ENCODE results near the gene DKK3.

Gene DKK3

DNA sequence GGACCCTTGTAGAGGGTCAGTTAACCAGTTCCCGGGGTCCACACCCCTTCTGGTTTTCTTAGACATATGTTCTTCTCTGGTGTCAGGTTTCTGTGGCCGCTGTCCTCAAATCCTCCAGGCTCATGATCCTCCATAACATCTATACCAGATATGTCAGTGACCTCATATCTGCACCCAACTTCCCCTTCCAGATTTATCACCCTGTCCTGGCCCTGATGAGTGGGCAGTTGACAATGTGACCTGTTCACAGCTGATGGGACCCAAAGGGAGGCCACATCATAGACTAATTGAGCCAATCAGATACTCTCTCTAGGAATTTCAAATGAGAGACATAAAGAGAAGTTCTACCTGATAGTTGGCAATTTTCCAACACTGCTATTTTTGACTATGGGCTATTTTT, 5.1 kb downstream of the DKK3 start:
- no peak for DNase-seq

DNA sequence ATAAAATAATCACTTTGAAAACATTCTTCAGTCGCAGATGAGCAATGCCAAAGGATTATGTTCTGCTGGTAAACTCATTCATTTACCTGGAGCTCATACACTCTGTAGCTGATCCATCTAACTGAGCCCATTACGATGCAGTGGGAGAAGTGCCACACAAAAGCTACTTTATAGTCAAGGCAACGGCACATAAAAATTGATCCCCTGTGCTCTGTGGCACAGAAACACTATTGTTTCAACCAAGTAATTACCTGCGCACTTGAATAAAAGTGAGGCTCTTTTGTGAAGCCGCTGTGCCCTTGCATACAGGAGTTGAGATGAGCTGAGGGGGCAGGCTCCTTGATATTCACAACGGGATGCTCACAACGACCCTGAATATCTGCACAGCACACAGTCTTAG, 7.2 kb downstream of the DKK3 start:
- DNase-seq: no peak

DNA sequence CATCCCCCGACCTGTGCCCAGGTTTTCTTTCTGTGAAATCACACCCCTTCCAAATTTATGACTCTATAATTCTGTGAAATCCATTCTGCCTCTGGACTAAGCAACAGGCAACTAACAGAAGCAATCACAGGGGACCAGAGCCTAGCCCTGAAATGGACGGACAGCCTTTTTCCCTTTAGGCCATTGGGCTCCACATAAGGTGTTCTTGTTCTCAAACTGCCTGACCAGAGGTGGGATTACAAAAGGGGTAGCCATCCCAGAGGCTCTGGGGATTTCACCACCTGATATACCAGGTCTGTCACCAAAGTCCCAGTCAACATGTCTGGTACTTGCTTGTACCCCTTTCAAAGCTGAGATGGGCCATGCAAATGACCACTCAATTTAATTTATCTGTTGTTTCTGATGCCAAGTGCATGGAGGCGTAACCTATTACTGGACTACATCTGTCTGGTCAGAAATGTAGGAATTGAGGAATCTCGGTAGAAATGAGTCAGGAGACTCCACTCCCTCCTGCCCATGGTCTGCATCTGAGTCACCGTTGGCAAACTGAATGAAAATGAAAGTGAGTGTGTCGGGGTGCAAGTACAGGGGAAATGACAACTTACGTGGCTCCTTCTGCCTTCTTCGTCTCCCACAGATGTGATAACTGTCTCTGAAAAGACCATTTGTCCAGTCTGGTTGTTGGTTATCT, 10.2 kb downstream of the DKK3 start:
- no peak for DNase-seq

DNA sequence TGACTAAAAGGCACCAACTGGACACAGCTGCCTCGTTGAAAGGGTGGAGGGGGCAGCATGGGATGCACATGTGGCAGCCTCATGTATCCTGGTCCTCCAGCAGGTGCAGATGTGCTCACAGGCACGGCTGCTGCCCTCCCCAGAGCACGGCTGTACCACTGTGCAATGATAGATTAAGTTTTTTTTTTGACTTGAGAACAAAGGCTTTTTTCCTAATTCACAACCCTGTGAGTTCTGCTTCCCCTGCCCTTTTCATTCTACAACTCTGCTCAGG, 11.4 kb downstream of the DKK3 start:
- DNase-seq: no peak

DNA sequence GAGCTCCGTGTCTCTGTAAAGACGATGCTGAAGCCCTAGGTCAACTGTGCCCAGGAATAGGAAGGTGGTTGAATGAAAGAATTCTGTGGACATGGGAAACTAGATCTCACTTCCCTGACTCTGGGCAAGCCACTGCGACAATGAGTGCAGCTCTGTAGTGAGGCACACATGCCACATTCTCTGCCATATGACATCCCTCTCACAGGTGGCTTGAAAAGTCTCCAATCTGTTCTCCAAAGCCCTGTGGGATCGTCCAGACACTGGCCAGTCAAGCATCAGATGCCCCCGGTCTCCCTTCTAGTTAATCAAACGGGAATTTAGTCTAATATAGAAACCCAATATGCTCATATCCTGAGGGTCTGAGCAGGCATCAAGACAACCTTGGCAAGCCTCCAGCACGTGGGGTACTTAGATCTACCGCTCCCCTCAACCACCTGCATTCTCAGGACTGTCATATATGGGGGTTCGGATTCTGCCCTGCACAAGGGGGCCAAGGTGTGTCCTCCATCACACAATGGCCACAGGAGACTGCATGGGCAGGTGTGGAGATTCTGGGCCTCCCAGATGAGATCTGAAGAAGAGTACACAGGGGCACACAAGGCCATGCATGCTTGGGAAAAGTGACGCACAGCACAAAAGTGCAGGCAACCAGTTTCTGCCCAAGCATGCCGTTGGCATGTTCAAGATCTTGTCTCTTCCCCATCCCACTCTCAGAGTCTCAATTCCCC, 11.9 kb downstream of the DKK3 start:
- no peak for DNase-seq

DNA sequence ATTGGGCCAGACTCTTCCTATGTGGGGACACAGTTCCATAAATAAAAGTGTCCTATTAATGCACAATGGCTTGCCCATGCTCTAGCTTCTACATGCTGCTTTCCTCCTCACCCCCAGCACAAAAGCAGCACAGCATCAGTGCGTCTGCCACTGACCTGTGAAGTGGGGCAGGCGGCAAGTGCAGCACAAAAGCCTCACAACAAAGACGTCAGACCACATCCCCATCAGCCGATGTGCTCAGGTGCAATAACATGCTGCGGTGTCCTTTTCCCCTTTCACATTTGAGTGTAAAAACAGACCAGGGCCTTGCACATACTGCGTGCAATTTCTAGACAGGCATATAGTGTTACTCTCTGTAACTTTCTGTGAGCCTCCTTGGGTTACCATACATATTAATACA, 12.8 kb downstream of the DKK3 start:
- DNase-seq: no peak

DNA sequence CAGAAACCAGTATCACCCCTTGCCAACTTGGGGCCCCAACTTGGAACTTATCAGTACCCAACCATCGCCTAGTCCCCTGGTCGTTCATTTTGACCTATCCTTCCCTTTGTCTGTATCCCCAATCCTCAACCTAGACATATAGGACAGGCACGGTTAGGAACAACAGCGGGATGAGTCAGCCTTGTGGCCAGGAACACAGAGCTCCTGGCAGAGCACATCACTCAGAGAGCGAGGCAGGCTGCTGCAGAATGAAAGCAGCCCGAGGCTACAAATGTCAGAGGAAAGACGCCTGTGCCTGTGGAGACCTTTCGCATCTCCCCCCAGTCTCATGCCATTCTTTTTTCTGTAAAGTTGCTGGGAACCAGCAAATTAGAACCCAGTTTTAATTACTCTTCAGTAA, 14.6 kb downstream of the DKK3 start:
- DNase-seq: no peak

DNA sequence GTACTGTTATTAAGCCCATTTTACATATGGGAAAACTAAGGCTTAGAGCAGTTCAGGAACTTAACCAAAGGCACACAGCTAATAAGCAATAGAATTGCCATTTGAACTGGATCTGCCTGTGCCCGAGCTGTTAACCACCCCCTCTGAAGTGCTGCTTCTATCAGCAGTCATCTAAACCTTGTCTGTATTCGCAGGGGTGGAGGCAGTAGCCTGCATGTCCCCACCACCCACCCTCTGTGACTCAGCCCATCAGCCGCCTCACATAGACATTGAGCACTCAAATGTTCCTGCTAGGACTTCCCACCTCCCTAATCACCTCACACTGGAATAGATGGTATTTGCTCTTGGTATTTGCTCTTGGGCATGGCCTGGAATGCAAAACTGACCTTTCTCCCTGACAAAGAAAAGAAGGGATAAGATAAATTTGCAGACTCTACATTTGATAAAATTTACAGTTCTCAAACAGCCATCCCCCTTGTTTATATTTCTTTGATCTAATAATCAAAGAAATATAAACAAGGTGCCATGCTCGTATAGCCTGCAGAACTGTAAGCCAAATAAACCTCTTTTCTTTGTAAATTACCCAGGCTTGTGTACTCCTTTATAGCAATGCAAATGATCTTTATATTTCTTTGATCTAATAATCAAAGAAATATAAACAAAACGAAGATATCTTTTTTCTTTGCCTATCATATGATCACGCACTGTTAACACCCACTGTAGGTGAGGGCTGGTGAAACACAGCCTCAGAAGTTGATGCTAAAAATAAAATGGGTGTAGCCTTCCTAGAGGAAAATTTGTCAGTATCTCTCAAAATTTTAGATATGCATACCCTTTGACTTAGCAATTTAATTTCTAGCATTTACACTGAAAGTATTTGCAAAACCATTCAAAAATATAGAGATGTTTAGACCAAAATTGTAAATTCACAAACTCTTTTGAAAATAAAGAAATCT, 15.9 kb downstream of the DKK3 start:
- DNase-seq: no peak

DNA sequence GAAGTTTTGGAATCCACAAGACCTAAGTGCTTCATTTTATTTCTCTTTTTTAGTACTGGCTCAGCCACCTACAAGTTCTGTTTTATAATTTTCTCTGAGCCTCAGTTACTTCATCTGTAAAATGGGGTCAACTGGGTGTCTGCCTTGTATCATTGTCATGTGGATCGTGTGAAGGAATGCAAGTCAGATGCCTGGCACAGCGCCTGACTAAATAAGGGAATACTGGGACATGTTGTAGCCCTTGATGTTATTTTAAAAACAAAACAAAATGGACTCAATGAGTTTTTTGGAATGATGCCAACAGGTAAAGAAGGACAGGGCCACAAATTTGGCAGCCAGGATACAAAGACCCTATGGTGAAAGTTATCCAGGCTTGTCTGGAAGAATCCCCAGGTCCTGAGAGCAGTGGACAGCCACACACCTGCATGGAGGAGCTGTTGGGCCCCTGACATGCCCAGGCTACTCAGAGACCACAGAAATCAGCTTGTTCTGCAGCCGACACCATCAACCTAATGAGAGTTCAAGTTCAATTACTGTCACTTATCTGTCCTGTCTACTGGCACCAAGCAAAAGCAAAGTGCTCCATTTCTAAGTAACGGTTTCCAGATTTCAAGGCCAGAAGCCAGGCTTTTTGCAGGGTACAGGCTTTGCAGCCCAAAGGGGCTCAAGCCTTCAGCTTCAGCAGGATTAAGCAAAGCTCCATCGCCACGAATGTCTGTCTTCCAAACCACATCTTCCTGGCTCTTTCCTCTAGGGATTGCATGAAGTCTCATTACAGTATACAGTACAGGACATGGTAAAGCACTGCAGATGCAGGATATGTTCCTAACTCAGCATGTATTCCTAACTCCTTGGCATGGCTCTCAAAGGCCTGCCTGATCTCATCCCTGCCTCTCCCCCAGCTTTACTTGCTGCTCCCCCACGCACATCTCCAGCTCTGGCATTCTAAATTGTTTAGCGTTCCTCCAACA, 18.4 kb downstream of the DKK3 start:
- DNase-seq: no peak

DNA sequence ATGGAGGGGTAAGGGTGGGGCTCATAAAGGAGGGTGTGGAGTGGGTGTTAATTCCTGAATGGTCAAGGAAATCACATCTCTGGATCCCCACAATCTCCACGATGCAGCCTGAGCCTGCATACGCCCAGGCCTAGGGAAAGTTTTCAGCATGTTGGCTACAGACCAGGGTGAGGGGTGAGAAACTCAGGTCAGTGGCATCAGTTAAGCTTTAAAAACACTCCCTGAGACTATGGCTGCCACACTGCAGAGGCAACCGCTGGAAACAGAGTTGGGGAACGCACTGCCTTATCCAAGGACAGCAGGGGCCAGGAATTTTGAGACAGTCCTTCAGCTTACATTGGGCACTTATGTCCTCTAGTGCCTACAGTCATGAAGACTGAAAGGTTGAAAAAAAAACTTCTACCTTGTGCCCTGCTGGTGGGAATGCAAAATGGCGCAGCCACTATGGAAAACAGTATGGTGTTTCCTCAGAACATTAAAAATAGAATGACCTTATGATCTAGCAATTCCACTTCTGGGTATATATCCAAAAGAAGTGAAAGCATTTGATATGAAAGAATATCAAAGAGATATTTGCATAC, 19.7 kb downstream of the DKK3 start:
- no peak for DNase-seq

DNA sequence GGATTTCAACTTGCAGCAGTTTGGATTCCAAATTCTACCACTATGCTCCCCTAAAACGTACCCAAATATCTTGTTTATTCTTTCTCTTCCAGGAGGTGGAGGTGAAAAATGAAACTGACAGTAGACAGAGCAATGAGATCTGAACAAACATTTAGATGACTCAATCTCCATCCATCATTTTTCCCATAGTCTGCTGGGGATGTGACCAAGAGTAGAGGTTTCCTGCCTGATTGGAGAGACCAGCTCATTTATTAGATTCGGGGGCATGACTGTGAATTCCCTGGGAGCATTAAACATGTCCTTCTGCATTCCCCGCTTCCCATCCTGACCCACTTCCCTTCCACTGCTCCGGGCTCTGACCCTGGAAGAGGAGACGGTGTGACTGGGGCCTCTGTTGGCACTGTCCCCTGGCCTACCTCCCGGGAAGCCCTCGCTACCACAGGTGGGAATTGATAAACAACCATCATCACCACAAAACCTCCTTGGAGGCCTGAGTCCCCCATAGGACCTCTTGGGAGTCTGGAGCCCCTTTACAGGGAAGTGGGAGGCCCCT, 20.3 kb downstream of the DKK3 start:
- DNase-seq: no peak

DNA sequence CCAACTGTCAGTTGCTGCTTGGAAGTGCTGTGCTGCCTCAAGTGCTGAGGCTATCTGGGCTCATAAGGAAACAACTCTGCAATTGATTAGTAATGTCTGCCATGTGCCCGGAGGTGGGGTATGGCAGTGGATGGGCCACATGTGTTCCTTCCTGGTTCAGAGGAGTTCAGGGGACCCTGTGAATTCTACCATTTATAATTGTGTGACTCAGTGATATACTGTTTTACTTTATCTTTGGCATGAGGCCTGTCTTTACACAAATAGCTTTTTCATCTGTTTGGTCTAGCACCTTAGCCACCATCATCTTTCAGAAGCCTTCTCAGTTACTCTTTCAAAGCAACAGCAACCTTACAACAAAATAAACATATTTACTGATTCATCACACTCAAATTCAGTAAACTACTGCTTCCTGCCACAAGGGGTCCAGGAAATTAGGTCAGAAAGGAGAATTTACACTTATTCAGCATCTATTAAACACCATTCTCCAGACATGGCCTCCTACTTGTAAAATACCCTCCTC, 20.9 kb downstream of the DKK3 start:
- no peak for DNase-seq

DNA sequence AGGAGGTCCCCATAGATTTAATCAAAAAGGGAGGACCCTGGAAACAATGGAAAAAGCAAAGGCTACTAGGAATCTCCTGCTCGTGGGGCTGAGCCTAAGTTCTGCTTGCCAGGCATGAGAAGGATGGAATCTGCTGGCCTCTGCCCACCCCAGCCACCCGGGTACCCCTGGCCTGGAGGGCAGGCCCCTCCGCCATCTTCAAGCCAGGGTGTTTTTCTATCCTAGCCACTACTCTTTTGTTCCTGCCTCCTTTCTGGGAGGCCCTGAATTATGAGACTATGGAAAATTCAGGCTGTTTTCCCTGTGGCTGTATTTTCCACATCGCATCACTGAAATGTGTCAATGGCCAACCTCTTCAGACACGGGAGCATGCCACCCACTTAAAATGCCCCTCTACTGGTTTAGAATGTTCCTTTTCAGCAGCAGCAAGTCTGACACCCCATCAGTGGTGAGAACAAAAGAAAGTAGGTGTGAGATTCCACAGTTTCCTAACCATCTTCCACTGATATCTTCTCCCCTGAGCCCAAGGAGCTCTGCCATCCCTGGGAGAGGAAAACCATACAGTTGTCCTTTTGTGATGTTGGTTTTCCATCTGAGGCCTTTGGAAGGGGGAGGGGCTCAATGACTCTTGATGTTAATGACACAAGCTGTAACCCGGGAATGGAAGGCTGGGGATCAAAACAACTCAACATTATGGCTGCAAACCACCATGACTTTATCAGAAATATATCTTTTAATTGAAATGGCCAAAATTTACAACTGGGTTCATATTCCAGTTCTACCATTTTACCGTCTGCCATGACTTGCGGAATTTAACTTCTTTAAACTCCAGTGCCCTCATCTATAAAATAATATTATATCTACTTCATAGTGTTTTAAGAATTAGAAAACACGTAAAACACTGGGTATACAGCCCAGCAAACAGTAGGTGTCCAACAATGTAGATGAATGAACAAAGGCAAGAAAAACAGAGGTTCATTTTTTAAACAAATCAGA, 22.2 kb downstream of the DKK3 start:
- no peak for DNase-seq

DNA sequence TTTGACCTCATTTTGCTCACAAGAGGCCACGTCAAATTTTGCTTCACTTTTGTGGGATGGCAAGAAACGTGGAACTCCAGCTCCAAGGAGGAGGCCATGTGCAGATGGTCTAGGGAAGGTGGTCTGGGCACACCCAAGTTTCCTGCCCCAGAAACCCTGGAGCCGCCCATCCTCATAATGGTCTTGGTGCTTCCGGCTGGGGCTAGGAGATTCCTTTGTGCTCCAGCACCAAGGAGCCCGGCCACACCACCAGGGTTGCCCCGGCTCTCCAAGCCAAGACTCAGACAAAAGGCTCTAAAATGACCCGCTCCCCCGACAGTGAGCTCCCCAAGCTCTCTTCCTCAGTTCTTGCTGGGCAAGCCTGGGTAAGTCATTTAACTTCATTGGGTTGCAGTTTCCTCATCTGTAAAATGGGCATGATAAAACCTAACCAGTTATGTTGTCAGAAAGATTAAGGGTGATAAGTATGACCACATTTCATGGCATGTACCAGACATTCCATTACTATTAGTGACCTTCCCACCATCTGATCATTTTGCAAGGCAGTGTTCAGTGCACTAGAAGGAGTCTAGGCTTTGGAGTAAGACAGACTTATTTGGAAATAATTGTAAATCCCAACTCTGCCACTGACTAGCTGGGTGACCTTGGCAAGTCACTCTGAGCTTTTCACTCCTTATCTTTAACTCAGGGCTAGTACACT, 23.3 kb downstream of the DKK3 start:
- no peak for DNase-seq

DNA sequence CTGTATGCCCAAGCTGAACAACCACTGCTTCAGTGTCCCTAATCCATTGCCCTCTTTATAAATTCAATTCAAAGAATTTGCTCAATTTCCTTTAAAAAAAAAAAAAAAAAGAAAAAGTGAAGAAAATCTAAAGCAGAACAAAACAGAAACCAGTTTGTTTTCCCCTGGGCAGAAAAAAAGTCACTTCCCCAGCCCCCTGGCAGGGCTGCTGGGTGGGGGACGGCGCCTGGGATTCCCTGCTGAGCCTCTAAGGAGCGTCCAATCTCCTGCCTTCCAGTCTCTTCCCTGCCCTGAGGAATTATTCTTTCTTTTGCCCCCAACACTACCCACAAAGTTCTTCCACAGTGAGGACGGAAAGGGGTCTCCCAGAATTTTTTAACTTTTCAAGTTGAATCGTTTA, 23.9 kb downstream of the DKK3 start:
- no peak for DNase-seq

DNA sequence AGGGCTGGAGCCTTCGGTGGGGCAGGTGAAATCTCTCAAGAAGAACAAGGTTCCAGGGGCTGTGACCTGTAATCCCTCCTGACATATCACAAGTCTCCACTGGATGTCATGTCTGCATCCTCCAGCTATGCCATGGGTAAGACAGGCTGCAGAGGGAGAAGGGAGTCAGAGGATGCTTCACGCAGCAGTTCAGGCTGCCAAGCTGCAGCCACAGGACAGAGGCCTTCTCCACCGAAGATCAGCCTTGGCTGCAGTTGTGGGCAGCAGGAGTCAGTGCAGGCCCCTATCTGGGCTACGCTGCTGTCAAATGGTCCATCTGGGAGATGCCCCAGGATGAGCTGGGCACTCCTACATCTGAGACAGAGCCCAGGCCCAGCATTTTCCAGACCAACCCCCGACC, 25.0 kb downstream of the DKK3 start:
- DNase-seq: no peak

DNA sequence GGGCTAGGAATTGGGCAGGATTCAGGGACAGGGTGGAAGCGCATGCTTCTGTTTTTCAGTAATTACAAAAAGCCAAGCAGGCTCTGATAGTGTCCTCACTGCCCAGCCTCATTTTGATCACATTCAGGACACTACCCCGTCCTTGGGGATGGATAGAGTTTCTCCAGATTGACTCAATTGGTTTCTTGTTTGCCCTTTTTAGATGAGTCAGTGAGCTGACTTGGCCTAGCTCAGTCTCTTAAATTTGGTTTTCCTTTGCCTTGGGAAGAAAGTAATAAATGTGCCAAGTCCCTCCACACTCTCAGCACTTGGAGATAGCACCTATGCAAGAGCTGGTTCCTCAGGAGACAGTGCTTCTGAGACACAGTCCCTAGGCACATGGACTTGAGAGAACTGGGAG, 25.5 kb downstream of the DKK3 start:
- no peak for DNase-seq

DNA sequence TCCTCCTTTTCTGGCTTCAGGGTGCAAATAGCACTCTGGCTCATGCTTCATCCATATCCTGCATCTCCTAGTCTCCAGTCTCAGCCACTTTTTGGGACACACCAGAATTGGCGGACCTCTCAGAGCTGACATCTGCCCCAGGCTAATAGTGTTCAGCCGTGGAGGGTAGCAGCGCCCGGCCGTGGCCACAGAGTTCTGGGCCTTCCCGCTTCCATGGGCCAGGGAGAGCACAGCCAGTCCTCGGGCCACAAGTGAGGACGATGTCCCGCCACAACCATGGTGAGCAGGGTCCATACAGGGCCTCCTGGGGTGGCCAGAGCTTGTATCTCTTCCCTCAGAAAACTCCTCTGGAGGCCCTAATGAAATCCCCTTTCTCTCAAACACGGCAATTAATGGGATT, 26.0 kb downstream of the DKK3 start:
- DNase-seq: no peak

DNA sequence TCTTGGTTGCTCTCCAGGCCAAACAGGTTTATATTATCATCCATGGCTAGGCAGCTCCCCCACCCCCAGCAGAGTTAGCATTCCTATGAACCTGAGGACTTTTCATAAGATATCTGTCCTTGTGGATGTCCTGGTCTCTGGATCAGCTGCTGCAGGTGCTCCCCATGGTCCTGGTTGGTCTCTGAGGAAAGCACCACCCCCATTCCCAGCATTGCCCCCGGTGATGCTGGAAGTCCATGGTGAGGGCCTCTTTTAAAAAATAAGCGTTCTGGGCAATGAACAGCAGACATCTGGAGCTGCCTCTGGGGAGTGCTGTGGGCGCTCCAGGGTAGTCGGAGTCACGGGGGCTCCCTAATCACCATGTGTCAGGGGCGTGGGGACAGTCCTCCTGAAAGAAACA, 26.6 kb downstream of the DKK3 start:
- no peak for DNase-seq

DNA sequence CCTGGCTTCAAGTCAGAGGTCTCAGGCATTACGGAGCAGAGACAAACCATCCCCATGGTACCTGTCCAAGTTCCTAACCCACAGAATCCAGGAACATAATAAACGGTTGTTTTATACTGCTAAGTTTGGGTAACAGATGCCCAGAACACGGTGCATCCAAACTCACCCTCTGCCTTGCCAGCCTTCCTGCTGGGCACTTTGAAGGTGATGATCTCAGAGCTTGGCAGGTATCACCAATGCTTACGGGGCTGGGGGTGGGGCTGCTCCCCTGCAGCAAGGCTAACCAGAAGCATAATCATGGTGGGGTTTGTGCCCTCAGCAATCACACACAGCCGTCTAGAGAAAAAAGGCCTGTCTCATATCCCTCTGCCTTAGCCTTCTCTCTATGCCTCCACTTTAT, 27.1 kb downstream of the DKK3 start:
- DNase-seq: no peak

Data from stimulated activated CD4-positive, alpha-beta T cell treated with anti-CD3 and anti-CD28 coated beads, Interleukin-15, amount 100 ng/mL, for 24 hours (primary cell).